Kidney capillary endothelial cell (primary cell): ENCODE data around the gene RBM23.

Experiments used
- DNase-seq: peaks from one replicate; pipeline ENCODE4 v3.0.0-alpha.2; 2018; ENCODE audit warnings: low spot score

RBM23 gene

GRCh38 chr14:22885975-22886374 lies 33.0 kb downstream of the RBM23 start:
- DNase-seq, result no peak

GRCh38 chr14:22884738-22885523 lies 34.0 kb downstream of the RBM23 start:
- no peak for DNase-seq

- DNase-seq, result no peak
Measured at GRCh38 chr14:22884076-22884737, 34.7 kb downstream of the RBM23 start.

GRCh38 chr14:22883173-22883976 lies 35.6 kb downstream of the RBM23 start, which contains the start of gene REM2:
TSS of gene REM2 (plus strand) at chr14:22883222. CDS start at chr14:22883288, 66 bp downstream.
- no peak for DNase-seq

GRCh38 chr14:22882529-22883172 lies 36.3 kb downstream of the RBM23 start:
- no peak for DNase-seq

GRCh38 chr14:22882064-22882463 lies 36.9 kb downstream of the RBM23 start:
- no peak for DNase-seq

- DNase-seq, result no peak
Measured at GRCh38 chr14:22878271-22879246, 40.4 kb downstream of the RBM23 start.

GRCh38 chr14:22877000-22877501 lies 41.9 kb downstream of the RBM23 start:
- no peak for DNase-seq

- DNase-seq, result no peak
Measured at GRCh38 chr14:22875748-22876319, 43.1 kb downstream of the RBM23 start.

- DNase-seq, result no peak
Measured at GRCh38 chr14:22875003-22875747, 43.8 kb downstream of the RBM23 start.

GRCh38 chr14:22872833-22873520 lies 46.0 kb downstream of the RBM23 start:
- no peak for DNase-seq

- peak; percentile 71 for DNase-seq
Measured at GRCh38 chr14:22872033-22872832, 46.7 kb downstream of the RBM23 start.

GRCh38 chr14:22871224-22872032 lies 47.5 kb downstream of the RBM23 start, which contains the start of gene LRP10:
TSS of gene LRP10 (plus strand) at chr14:22871740. CDS start at chr14:22872304, 564 bp downstream.
- peak; percentile 76 for DNase-seq

- no peak for DNase-seq
Measured at GRCh38 chr14:22870811-22871223, 48.1 kb downstream of the RBM23 start.

GRCh38 chr14:22866874-22867273 lies 52.1 kb downstream of the RBM23 start:
- DNase-seq, result no peak

- DNase-seq, result no peak
Measured at GRCh38 chr14:22865424-22866405, 53.2 kb downstream of the RBM23 start.
